Keratinocyte (primary cell): ENCODE measurements around the gene MTM1.

ENCODE experiments used
- EZH2 ChIP-seq: IDR thresholded peaks from one replicate; pipeline ENCODE4 v1.6.1; 2012; ENCODE audit warnings: inconsistent platforms, mild to moderate bottlenecking, low read length, moderate library complexity
- TF ChIP-seq, protein P1 (sequence below), 3 experiments: IDR thresholded peaks in 1 of 3; conservative IDR thresholded peaks in 1 of 3; optimal IDR thresholded peaks in 1 of 3; 2 replicates in 2 of 3; 3 replicates in 1 of 3; pipeline versions ENCODE3 to v1.5.1; 2011; ENCODE audit warnings: low read length in 3 of 3, mild to moderate bottlenecking in 3 of 3, moderate library complexity in 2 of 3, control low read depth in 1 of 3, inconsistent platforms in 1 of 3; ENCODE audit not compliant: insufficient read depth in 2 of 3; ENCODE audit errors: extremely low read depth in 1 of 3

DNA sequence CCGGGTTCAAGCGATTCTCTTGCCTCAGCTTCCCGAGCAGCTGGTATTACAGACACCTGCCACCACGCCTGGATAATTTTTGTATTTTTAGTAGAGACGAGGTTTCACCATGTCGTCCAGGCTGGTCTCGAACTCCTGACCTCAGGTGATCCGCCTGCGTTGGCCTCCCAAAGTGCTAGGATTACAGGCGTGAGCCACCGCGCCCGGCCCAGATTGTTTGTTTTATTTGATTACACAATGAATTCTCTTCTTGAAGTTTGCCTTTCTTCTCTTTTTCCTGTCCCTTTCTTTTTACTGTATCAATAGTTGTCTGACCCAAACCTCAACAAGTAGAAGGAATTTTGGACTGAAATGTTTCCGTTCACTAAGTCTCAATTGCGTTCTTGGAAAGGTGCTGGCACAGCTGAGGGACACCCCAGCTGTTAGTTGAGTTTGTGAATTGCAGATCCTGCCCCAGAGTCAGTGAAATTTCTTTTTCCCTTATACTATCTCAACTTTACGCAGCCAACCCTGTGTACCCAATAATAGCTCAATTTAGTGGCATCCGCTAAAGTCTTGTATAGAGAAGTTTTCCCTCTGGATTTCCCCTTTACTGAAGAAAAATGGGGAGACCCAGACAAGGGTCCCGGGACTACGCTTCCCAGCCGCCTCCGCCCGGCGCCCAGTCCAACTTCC lies 639 bp upstream of the MTM1 start:
- no peak for TF ChIP-seq EZH2
- TF ChIP-seq, protein P1, sequence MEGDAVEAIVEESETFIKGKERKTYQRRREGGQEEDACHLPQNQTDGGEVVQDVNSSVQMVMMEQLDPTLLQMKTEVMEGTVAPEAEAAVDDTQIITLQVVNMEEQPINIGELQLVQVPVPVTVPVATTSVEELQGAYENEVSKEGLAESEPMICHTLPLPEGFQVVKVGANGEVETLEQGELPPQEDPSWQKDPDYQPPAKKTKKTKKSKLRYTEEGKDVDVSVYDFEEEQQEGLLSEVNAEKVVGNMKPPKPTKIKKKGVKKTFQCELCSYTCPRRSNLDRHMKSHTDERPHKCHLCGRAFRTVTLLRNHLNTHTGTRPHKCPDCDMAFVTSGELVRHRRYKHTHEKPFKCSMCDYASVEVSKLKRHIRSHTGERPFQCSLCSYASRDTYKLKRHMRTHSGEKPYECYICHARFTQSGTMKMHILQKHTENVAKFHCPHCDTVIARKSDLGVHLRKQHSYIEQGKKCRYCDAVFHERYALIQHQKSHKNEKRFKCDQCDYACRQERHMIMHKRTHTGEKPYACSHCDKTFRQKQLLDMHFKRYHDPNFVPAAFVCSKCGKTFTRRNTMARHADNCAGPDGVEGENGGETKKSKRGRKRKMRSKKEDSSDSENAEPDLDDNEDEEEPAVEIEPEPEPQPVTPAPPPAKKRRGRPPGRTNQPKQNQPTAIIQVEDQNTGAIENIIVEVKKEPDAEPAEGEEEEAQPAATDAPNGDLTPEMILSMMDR (optimal IDR thresholded peaks at IDR 0.05 in 1 of 3, IDR thresholded peaks at IDR 0.05 in 1 of 3, conservative IDR thresholded peaks at IDR 0.05 in 1 of 3; ENCODE audit: extremely low read depth in 1 of 3, insufficient read depth in 2 of 3, low read length in 3 of 3), result no peak
